ENCODE data around the gene ATR. TPM values are rescaled to one million over a fixed set of nuclear protein-coding genes. Genes with fewer than 3 reads are reported as not detected.
"Not testable (repeated sequence)": the region's sequence is repeated elsewhere in the genome, so short reads cannot be mapped to it uniquely, and the experiment has no call there.

Gene ATR
- total and polyA plus RNA-seq, 3 donors from 2014 or later: 21.8 to 42.8 (median 34.9) TPM

DNA sequence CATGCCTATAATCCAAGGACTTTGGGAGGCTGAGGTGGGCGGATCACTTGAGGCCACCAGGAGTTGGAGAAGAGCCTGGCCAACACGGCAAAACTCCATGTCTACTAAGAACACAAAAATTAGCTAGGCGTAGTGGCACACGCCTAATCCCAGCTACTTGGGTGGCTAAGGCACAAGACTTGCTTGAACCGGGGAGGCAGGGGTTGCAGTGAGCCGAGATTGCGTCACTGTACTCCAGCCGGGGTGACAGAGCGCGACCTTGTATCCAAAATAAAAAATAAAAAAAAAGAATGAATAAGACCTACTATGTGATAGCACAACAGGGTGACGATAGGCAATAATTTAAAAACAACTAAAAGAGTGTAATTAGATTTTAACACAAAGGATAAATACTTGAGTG, 134.2 kb downstream of the ATR start:
- H3K36me3 ChIP-seq (ENCODE audit: low read depth, missing control alignments): no peaks in the 10 kb centered on the region
- no peak overlapping the region for H3K4me3 ChIP-seq
- WGBS, 2 donors: 93 to 97% methylated on average over 11 of the region's 11 CpGs
- peaks cover 6% of the 10 kb centered on the region for H3K4me1 ChIP-seq
- H3K27ac ChIP-seq: no peak overlapping the region
- H3K9me3 ChIP-seq: no peaks in the 10 kb centered on the region
- TF ChIP-seq, protein P1, sequence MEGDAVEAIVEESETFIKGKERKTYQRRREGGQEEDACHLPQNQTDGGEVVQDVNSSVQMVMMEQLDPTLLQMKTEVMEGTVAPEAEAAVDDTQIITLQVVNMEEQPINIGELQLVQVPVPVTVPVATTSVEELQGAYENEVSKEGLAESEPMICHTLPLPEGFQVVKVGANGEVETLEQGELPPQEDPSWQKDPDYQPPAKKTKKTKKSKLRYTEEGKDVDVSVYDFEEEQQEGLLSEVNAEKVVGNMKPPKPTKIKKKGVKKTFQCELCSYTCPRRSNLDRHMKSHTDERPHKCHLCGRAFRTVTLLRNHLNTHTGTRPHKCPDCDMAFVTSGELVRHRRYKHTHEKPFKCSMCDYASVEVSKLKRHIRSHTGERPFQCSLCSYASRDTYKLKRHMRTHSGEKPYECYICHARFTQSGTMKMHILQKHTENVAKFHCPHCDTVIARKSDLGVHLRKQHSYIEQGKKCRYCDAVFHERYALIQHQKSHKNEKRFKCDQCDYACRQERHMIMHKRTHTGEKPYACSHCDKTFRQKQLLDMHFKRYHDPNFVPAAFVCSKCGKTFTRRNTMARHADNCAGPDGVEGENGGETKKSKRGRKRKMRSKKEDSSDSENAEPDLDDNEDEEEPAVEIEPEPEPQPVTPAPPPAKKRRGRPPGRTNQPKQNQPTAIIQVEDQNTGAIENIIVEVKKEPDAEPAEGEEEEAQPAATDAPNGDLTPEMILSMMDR (IDR thresholded peaks at IDR 0.05): no peak
- no peak for TF ChIP-seq POLR2A (IDR thresholded peaks at IDR 0.05)
- H3K27me3 ChIP-seq: no peaks in the 10 kb centered on the region
- intact Hi-C loops (cut with DNase I; ENCODE audit: low total_unique reads): no loop called here
- DNase-seq: no peak

DNA sequence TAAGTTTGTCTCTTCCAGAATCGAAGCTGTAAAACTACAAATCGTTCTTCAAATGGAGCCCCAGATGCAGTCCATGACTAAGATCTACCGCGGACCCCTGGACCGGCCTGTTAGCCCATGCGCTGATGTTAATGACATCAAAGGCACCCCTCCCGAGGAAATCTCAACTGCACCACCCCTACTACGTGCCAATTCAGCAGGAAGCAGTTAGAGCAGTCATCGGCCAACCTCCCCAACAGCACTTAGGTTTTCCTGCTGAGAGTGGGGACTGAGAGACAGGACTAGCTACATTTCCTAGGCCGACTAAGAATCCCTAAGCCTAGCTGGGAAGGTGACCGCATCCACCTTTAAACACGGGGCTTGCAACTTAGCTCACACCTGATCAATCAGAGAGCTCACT, 135.5 kb downstream of the ATR start:
- DNase-seq; H3K36me3 ChIP-seq (ENCODE audit: low read depth, missing control alignments); intact Hi-C loops (cut with DNase I; ENCODE audit: low total_unique reads); H3K27ac ChIP-seq; H3K27me3 ChIP-seq; H3K9me3 ChIP-seq; H3K4me3 ChIP-seq; H3K4me1 ChIP-seq: not testable (repeated sequence)
- WGBS, 2 donors: 93 to 97% methylated on average over 12 of the region's 12 CpGs

DNA sequence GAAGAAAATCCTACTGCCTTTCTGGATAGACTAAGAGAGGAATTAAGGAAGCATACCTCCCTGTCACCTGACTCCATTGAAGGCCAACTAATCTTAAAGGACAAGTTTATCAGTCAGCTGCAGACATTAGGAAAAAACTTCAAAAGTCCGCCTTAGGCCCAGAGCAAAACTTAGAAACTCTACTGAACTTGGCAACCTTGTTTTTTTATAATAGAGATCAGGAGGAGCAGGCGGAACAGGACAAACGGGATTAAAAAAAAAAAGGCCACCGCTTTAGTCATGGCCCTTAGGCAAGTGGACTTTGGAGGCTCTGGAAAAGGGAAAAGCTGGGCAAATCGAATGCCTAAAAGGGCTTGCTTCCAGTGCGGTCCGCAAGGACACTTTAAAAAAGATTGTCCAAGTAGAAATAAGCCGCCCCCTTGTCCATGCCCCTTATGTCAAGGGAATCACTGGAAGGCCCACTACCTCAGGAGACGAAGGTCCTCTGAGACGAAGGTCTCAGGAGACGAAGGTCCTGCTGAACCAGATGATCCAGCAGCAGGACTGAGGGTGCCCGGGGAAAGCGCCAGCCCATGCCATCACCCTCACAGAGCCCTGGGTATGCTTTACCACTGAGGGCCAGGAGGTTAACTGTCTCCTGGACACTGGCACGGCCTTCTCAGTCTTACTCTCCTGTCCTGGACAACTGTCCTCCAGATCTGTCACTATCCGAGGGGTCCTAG, 138.9 kb downstream of the ATR start:
- intact Hi-C loops (cut with DNase I; ENCODE audit: low total_unique reads); H3K36me3 ChIP-seq (ENCODE audit: low read depth, missing control alignments); H3K4me1 ChIP-seq; H3K9me3 ChIP-seq; H3K4me3 ChIP-seq; H3K27me3 ChIP-seq; H3K27ac ChIP-seq; DNase-seq: not testable (repeated sequence)
- WGBS, 2 donors: 88 to 92% methylated on average over 14 to 15 of the region's 15 CpGs

DNA sequence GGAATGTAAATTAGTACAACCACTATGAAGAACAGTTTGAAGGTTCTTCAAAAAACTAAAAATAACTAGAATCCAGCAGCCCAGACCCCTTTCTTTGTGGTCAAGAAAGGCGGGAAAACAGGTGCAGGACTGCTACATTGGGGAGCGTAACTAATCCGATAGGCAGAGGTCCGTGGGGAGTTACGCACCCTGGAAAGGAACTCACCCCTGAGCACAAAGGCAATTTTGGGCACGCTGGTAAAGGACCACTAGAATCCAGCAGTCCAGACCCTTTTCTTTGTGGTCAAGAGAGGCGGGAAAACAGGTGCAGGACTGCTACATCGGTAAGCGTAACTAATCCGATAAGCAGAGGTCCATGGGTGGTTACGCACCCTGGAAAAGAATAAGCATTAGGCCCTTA, 140.4 kb downstream of the ATR start:
- intact Hi-C loops (cut with DNase I; ENCODE audit: low total_unique reads); H3K4me1 ChIP-seq; H3K27ac ChIP-seq; H3K27me3 ChIP-seq; H3K36me3 ChIP-seq (ENCODE audit: low read depth, missing control alignments); DNase-seq; H3K9me3 ChIP-seq; H3K4me3 ChIP-seq: not testable (repeated sequence)
- 94 to 99% methylated on average over 11 of the region's 11 CpGs for WGBS, 2 donors

DNA sequence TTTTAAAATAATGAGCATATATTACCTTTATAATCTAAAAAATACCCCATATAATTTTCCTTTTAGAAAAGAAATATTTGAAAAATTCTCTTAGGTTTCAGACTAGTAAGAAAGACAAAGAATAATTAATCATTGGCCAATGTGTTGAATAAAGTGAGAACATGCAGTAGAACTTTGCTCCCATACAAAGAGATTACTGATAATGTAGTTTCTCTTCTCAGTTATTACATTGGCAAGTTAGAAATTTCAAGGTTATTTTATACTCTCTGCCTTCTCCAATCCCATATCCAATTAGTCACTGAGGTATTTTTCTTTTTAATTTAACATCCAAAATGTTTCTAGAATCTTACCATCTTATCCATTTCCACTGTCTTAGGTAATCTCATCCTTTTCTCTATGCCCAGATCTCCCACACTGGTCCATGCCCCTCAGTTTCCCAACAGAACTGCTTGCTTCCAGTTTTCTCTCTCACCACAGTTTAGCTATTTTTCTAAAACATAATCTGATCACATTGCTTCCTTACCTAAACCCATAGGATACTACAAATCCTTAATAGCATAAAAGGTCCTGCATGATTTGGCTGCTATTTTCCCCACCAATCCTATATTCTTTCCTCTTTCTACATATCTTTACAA, 141.5 kb downstream of the ATR start:
- Histone ChIP-seq H3K9me3 (no peaks in the 10 kb centered on the region), H3K36me3 (ENCODE audit: low read depth, missing control alignments) (no peaks in the 10 kb centered on the region), H3K4me1 (no peaks in the 10 kb centered on the region), H3K27me3 (no peaks in the 10 kb centered on the region), H3K27ac (no peak overlapping the region), H3K4me3 (no peak overlapping the region)
- no peak for DNase-seq
- intact Hi-C loops (cut with DNase I; ENCODE audit: low total_unique reads): no loop called here
- TF ChIP-seq POLR2A (IDR thresholded peaks at IDR 0.05): no peak
- TF ChIP-seq, protein P1 (IDR thresholded peaks at IDR 0.05): no peak

DNA sequence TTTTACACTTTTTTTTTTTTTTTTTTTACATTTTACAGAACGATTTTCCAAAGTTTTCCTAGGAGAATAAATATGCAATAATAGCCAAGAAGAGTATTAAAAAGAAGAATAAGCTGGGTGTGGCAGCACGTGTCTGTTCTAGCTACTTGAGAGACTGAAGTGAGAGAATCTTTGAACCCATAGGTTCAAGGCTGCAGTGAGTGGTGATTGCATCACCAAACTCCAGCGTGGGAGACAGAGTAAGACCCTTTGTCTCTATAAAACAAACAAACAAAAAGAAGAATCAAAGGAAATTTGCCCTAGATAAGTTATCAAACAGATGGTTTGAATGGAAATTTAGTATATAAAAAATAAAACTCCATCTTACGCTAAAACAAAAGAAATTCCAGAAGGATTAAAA, 144.0 kb downstream of the ATR start:
- TF ChIP-seq, protein P1 (IDR thresholded peaks at IDR 0.05): no peak
- TF ChIP-seq POLR2A (IDR thresholded peaks at IDR 0.05): no peak
- H3K4me1 ChIP-seq: no peaks in the 10 kb centered on the region
- WGBS, 2 donors: 56 to 62% methylated on average over 4 of the region's 4 CpGs
- no peaks in the 10 kb centered on the region for H3K36me3 ChIP-seq (ENCODE audit: low read depth, missing control alignments)
- intact Hi-C loops (cut with DNase I; ENCODE audit: low total_unique reads): no loop called here
- H3K9me3 ChIP-seq: no peaks in the 10 kb centered on the region
- no peak for DNase-seq
- no peak overlapping the region for H3K4me3 ChIP-seq
- H3K27me3 ChIP-seq: no peaks in the 10 kb centered on the region
- H3K27ac ChIP-seq: no peak overlapping the region

All from testis (tissue), 3 donors.